Stimulated activated CD4-positive, alpha-beta T cell treated with anti-CD3 and anti-CD28 coated beads, Interleukin-4, amount 100 ng/mL, for 24 hours (primary cell): ENCODE results near the gene PDE6C.

Experiments
- DNase-seq: peaks from one replicate; pipeline ENCODE4 v3.0.0-alpha.2; 2020

PDE6C gene

GRCh38 chr10:93707623-93708022 lies 95.3 kb downstream of the PDE6C start:
- no peak for DNase-seq

GRCh38 chr10:93710333-93710909 lies 98.1 kb downstream of the PDE6C start:
- DNase-seq = no peak

- DNase-seq = no peak
Observed at GRCh38 chr10:93711891-93712290, 99.6 kb downstream of the PDE6C start.

GRCh38 chr10:93712593-93712992 lies 100.3 kb downstream of the PDE6C start:
- no peak for DNase-seq

- no peak for DNase-seq
Observed at GRCh38 chr10:93715345-93715744, 103.0 kb downstream of the PDE6C start.
